Glutamatergic neuron (in vitro differentiated cells): Measurements from ENCODE around the gene PA2G4. TPM values are rescaled to one million over a fixed set of nuclear protein-coding genes. Genes with fewer than 3 reads are reported as not detected.
"Not testable (repeated sequence)": the region's sequence is repeated elsewhere in the genome, so short reads cannot be mapped to it uniquely, and the experiment has no call there.

Experiments used
- DNase-seq: peaks from one replicate; pipeline ENCODE4 v3.0.0; 2022
- H3K27ac Mint-ChIP-seq: one replicate; pipeline ENCODE4 v1.8.0; 2020; ENCODE audit warnings: mild to moderate bottlenecking, mixed read lengths, inconsistent platforms; ENCODE audit not compliant: unreplicated experiment
- H3K27me3 Mint-ChIP-seq: one replicate; pipeline ENCODE4 v1.8.0; 2020; ENCODE audit warnings: mild to moderate bottlenecking, moderate library complexity, mixed read lengths, inconsistent platforms; ENCODE audit not compliant: unreplicated experiment
- H3K36me3 Mint-ChIP-seq: one replicate; pipeline ENCODE4 v1.8.0; 2020; ENCODE audit warnings: mild to moderate bottlenecking, mixed read lengths, inconsistent platforms; ENCODE audit not compliant: unreplicated experiment
- H3K4me1 Mint-ChIP-seq: one replicate; pipeline ENCODE4 v1.8.0; 2020; ENCODE audit warnings: mild to moderate bottlenecking, low read depth, mixed read lengths, inconsistent platforms; ENCODE audit not compliant: unreplicated experiment
- H3K4me3 Mint-ChIP-seq: one replicate; pipeline ENCODE4 v1.8.0; 2020; ENCODE audit warnings: mild to moderate bottlenecking, mixed read lengths, inconsistent platforms; ENCODE audit not compliant: unreplicated experiment
- H3K9me3 Mint-ChIP-seq: one replicate; pipeline ENCODE4 v1.8.0; 2020; ENCODE audit warnings: mild to moderate bottlenecking, moderate library complexity, mixed read lengths, inconsistent platforms; ENCODE audit not compliant: unreplicated experiment
- CTCF ChIP-seq: fragments of 200-600 bp; sonication (generic); IDR thresholded peaks from one replicate; pipeline ENCODE4 v1.5.0; 2021; ENCODE audit not compliant: partially characterized antibody, unreplicated experiment
- total RNA-seq: library from RNA; stranded (reverse); fragmentation: NEBNext Ultra II Directional; extraction: Animal tissue kit (Norgen Biotek cat#: 25700); gene quantifications from one replicate; pipeline ENCODE4 v1.2.1, GENCODE V29; 2021; ENCODE audit not compliant: unreplicated experiment

The PA2G4 gene
- total RNA-seq, 1 donor from 2014 or later = 86.5 TPM

- no peaks in the 10 kb centered on the region for H3K4me1 Mint-ChIP-seq
- no peaks in the 10 kb centered on the region for H3K36me3 Mint-ChIP-seq
- peaks cover 5% of the 10 kb centered on the region for H3K9me3 Mint-ChIP-seq
- no peak for TF ChIP-seq CTCF
- peaks cover 6% of the 10 kb centered on the region for H3K27me3 Mint-ChIP-seq
- H3K4me3 Mint-ChIP-seq = no peak overlapping the region
- no peak for DNase-seq
- H3K27ac Mint-ChIP-seq = peak overlapping the region; percentile 28
These were observed 30.0 kb upstream of the PA2G4 start for GRCh38 chr12:56074396-56074795.

- H3K27ac Mint-ChIP-seq, H3K4me3 Mint-ChIP-seq, H3K9me3 Mint-ChIP-seq, DNase-seq, H3K4me1 Mint-ChIP-seq, H3K27me3 Mint-ChIP-seq, H3K36me3 Mint-ChIP-seq: not testable (repeated sequence)
These were observed 26.4 kb upstream of the PA2G4 start for GRCh38 chr12:56077966-56078365.

GRCh38 chr12:56078427-56078826, 25.9 kb upstream of the PA2G4 start:
- TF ChIP-seq CTCF = no peak
- H3K36me3 Mint-ChIP-seq = no peaks in the 10 kb centered on the region
- H3K27me3 Mint-ChIP-seq = peaks cover 6% of the 10 kb centered on the region
- H3K27ac Mint-ChIP-seq = no peak overlapping the region
- peaks cover 7% of the 10 kb centered on the region for H3K9me3 Mint-ChIP-seq
- peak overlapping the region; percentile 80 for H3K4me3 Mint-ChIP-seq
- H3K4me1 Mint-ChIP-seq = no peaks in the 10 kb centered on the region
- no peak for DNase-seq

GRCh38 chr12:56078931-56079722, 25.2 kb upstream of the PA2G4 start:
- TF ChIP-seq CTCF = peak; percentile 69
- Mint-ChIP-seq H3K4me3 (peak overlapping the region; percentile 87), H3K4me1 (no peaks in the 10 kb centered on the region), H3K36me3 (no peaks in the 10 kb centered on the region), H3K9me3 (peaks cover 9% of the 10 kb centered on the region), H3K27ac (peak overlapping the region; percentile 43), H3K27me3 (peaks cover 6% of the 10 kb centered on the region)
- peak; percentile 88 for DNase-seq

- TF ChIP-seq CTCF = no peak
- H3K27ac Mint-ChIP-seq = no peak within 1 kb of the TSS
These were observed 24.4 kb upstream of the PA2G4 start, which contains the start of gene ERBB3 for GRCh38 chr12:56079723-56080555. ERBB3 (plus strand) TSS chr12:56080165; CDS start chr12:56080301, 136 bp downstream.

More at GRCh38 chr12:56079723-56080555, 24.4 kb upstream of the PA2G4 start, which contains the start of gene ERBB3:
- peaks cover 4% of the 10 kb centered on the region for H3K27me3 Mint-ChIP-seq
- H3K4me3 Mint-ChIP-seq = peak within 1 kb of the TSS; percentile 87
- no peaks in the 10 kb centered on the region for H3K4me1 Mint-ChIP-seq
- H3K36me3 Mint-ChIP-seq = no peaks in the 10 kb centered on the region
- DNase-seq = peak; percentile 62
- H3K9me3 Mint-ChIP-seq = peaks cover 10% of the 10 kb centered on the region
